ENCODE data around the gene MOB4.

- TF ChIP-seq CTCF (IDR thresholded peaks at IDR 0.05; ENCODE audit: low read length) (no peak), EZH2 (optimal IDR thresholded peaks at IDR 0.05; ENCODE audit: low read depth, low read length) (no peak), EZH2phosphoT487 (IDR thresholded peaks at IDR 0.05; ENCODE audit: low read length) (no peak)
Observed at GRCh38 chr2:197559681-197560080, 43.8 kb downstream of the MOB4 start.

Data from MM.1S (cell line).